Coronary artery (tissue), 2 donors: ENCODE measurements around the gene AK9.

ENCODE experiments used
- DNase-seq: peaks from one replicate; pipeline ENCODE4 v3.0.0-alpha.2; 2017; ENCODE audit warnings: low spot score
- H3K27ac ChIP-seq, 2 donors: fragments of 200-600 bp; sonication (generic); one replicate each; pipeline ENCODE4 v1.5.1; 2016 to 2019
- H3K4me3 ChIP-seq: fragments of 200-600 bp; sonication (generic); 2 replicates; pipeline ENCODE4 v1.5.1; 2016; ENCODE audit warnings: mild to moderate bottlenecking, moderate library complexity
- TF ChIP-seq, protein P1 (sequence below): fragments of 200-600 bp; sonication (generic); IDR thresholded peaks from one replicate; pipeline ENCODE4 v1.5.1; 2019; ENCODE audit warnings: antibody characterized with exemption

Gene AK9

DNA sequence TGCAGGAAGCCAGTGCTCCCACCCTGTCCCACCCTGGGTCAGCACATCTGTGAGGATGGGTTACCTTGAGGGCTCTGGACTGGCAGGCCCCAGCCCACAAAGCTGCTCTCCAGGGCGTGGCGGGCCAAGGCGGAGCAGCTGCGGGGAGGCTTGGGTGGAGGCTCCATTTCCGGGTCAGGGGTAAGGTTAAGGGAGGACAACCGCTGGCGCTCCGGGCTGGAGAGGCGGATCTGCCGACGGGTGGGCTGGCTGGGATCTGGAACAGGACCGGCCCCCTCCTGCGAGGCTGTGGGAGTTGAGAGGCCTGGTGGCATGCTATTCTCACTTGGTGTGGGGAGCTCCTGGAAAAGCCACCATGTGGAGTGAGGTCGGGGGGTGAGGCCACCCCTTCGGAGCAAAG lies 244.9 kb downstream of the AK9 start:
- TF ChIP-seq, protein P1, sequence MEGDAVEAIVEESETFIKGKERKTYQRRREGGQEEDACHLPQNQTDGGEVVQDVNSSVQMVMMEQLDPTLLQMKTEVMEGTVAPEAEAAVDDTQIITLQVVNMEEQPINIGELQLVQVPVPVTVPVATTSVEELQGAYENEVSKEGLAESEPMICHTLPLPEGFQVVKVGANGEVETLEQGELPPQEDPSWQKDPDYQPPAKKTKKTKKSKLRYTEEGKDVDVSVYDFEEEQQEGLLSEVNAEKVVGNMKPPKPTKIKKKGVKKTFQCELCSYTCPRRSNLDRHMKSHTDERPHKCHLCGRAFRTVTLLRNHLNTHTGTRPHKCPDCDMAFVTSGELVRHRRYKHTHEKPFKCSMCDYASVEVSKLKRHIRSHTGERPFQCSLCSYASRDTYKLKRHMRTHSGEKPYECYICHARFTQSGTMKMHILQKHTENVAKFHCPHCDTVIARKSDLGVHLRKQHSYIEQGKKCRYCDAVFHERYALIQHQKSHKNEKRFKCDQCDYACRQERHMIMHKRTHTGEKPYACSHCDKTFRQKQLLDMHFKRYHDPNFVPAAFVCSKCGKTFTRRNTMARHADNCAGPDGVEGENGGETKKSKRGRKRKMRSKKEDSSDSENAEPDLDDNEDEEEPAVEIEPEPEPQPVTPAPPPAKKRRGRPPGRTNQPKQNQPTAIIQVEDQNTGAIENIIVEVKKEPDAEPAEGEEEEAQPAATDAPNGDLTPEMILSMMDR = no peak
- Histone ChIP-seq H3K27ac (no peak overlapping the region), H3K4me3 (no peak overlapping the region)
- no peak for DNase-seq

DNA sequence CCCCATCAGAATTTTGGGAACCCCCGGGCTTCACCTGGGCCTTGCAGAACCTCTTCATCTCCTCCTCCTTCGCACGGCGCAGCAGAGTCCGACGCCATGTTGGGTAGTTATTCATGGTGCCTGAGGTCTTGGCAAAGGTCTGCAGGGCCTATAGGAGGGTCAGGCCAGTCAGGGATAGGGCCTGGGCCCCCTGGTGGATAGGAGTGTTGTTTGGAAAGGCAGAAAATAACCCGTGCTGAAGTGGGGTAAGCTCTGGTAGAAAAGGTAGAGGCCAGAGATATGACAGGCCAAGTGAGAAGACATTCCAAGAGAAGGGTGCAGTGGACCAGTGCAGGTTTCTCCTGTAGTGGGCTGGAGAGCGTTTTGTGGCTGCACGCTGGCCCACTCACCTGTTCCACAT lies 245.6 kb downstream of the AK9 start:
- Histone ChIP-seq H3K27ac (no peak overlapping the region), H3K4me3 (no peak overlapping the region)
- DNase-seq = no peak
- TF ChIP-seq, protein P1 = no peak

DNA sequence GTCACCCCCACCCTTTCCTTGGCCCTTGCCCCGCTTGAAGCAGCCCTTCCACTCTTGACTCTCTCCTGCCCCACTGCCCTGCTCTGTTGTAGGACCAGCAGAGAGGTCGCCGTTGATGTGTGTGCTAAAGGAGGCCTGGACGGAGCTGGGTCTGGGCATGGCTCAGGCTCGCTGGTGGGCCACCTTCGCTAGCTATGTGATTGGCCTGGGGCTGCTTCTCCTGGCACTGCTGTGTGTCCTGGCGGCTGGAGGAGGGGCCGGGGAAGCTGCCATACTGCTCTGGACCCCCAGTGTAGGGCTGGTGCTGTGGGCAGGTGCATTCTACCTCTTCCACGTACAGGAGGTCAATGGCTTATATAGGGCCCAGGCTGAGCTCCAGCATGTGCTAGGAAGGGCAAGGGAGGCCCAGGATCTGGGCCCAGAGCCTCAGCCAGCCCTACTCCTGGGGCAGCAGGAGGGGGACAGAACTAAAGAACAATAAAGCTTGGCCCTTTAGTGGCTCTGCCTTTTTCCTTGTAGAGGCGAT lies 247.5 kb downstream of the AK9 start:
- Histone ChIP-seq H3K4me3 (no peak overlapping the region), H3K27ac (no peak overlapping the region)
- no peak for DNase-seq
- TF ChIP-seq, protein P1 = no peak
